IPS DF 4.7 (cell line): ENCODE results near the gene GNG7.
"Not testable (repeated sequence)": the region's sequence is repeated elsewhere in the genome, so short reads cannot be mapped to it uniquely, and the experiment has no call there.

ENCODE experiments used
- DNase-seq: peaks from one replicate; pipeline ENCODE4 v3.0.0-alpha.2; 2013; ENCODE audit warnings: low spot score; ENCODE audit errors: extremely low read depth

The GNG7 gene

DNA sequence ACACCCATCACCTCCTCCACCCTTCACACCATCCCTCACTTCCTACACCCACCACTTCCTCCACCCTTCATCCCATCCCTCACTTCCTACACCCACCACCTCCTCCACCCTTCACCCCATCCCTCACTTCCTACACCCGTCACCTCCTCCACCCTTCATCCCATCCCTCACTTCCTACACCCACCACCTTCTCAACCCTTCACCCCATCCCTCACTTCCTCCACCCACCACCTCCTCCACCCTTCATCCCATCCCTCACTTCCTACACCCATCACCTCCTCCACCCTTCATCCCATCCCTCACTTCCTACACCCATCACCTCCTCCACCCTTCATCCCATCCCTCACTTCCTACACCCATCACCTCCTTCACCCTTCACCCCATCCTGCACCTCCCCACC is 11.6 kb upstream of the GNG7 start:
- DNase-seq: not testable (repeated sequence)

DNA sequence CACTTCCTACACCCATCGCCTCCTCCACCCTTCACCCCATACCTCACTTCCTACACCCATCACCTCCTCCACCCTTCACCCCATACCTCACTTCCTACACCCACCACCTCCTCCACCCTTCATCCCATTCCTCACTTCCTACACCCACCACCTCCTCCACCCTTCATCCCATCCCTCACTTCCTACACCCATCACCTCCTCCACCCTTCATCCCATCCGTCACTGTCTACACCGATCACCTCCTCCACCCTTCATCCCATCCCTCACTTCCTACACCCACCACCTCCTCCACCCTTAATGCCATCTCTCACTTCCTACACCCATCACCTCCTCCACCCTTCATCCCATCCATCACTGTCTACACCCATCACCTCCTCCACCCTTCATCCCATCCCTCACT is 10.7 kb upstream of the GNG7 start:
- DNase-seq: not testable (repeated sequence)

DNA sequence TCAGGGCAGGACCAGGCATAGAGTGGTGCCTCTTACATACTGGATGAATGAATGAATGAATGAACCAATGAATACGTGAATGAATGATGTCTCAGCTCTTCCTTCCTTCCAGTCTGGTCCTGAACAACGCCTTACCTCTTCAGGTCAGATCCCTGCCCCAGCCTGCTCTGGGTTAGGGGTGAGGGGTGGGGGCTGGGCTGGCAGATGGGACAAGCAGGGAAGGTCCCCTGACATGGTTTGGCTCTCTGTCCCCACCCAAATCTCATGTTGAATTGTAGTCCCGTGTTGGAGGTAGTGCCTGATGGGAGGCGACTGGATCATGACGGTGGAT is 9.3 kb upstream of the GNG7 start:
- DNase-seq: no peak

DNA sequence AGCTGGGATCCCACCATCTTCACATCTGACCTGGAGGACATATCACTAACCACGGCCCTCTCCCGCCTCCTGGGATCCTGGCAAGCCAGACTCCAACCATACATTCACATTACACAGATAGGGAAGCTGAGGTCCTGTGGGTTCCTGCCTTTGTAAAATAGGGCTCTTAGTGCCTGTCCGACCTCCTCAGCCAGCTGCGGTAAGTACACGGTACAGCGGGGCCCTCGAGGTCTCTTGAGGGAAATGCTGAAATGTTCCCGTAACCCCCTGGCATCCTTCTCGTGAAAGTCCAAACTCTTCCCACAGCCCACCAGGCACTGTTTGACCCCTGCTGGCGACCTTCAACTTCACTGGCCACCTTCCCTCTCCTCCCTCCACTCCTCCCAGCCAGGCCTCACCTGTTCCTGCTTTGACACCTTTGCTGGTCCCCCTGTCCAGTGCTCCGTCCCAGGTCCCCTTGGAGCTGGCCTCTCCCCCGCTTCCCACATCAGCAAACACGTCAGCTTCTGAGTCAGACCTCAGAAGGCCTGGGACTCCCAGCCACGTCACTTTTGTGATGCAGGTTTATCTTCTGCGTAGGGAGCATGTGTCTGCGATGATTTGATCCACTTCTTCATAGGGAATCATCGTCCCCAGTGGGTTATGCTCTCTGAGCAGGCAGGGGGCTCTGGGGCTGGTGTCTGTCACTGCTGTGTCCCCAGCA is 8.8 kb upstream of the GNG7 start:
- no peak for DNase-seq

DNA sequence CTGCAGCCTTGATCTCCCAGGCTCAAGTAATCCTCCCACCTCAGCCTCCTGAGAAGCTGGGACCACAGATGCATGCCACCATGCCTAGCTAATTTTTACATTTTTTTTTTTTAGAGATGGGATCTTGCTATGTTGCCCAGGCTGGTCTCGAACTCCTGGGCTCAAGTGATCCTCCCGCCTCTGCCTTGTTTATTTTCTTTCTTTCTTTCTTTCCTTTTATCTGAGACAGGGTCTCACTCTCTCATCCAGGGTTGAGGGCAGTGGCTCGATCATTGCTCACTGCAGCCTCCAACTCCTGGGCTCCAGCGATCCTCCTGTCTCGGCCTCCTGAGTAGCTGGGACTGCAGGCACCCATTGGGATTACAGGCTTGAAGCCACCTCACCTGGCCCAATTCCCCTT is 3.8 kb upstream of the GNG7 start:
- no peak for DNase-seq

DNA sequence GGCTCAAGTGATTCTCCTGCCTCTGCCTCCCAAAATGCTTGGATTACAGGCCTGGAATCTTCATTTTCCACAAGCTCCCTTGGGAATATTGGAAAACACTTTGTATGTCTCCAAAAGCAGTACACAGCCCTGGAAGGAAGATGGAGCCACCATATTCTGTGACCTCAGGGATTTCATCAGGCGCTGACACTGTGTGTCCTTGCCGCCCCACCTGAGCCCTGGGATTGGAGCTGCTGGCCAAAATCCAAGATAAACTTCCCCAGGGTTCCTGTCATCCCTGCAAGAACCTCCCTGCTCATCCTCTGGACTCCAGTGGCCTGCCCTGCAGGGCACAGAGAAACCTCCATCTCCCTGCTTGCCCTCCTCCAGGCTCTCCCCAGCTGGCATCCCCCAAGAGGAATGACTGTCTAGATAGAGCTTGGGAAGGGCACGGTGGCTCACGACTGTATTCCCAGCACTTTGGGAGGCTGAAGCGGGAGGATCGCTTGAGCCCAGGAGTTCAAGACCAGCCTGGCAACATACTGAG is 1.3 kb upstream of the GNG7 start:
- DNase-seq: no peak

DNA sequence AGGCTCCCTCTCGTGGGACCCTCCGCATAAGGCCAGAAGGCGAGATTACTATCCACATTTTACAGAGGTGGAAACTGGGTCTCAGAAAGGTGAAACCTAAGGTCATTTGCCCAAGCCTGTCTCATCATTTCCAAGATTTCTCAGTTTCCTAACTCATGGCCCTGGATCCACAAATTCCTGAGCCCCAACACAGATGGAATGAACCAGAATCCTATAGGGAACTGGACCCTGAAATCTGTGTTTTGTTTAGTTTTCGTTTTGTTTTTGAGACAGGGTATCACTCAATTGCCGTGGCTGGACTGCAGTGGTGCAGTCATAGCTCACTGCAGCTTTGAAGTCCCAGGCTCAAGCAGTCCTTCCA is 563 bp upstream of the GNG7 start:
- no peak for DNase-seq

DNA sequence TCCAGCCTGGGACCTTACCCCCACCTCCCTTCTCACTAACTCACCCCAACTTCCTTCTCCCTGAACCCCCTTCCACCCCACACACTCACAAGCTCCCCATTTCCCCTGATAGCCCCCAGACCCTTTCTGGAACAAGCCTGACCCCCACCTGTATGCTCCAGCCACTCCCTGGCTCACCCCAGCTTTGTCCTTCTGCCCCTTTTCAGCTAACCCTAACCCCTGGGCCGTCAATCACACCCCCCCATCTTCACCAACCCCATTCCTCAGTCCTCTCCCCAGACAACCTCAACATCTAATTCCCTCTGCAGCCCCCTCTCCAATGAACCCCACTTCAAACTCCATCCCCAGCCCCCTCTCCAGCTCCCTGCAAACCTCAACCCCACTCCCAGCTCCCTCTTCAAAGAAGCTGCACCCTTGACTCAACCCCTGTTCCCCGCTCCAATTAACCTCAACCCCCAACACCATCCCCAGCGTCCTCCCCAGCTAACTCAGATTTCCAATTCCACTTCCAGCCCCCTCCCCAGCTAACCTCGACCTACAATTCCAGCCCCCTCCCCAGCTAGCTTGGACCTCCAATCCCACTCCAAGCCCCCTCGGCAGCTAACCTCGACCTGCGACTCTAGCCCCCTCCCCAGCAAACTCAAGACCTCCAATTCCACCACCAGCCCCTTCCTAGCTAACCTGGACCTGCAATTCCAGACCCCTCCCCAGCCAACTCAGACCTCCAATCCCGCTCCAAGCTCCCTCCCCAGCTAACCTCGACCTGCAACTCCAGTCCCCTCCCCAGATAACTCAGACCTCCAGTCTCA is 929 bp downstream of the GNG7 start:
- DNase-seq: no peak

DNA sequence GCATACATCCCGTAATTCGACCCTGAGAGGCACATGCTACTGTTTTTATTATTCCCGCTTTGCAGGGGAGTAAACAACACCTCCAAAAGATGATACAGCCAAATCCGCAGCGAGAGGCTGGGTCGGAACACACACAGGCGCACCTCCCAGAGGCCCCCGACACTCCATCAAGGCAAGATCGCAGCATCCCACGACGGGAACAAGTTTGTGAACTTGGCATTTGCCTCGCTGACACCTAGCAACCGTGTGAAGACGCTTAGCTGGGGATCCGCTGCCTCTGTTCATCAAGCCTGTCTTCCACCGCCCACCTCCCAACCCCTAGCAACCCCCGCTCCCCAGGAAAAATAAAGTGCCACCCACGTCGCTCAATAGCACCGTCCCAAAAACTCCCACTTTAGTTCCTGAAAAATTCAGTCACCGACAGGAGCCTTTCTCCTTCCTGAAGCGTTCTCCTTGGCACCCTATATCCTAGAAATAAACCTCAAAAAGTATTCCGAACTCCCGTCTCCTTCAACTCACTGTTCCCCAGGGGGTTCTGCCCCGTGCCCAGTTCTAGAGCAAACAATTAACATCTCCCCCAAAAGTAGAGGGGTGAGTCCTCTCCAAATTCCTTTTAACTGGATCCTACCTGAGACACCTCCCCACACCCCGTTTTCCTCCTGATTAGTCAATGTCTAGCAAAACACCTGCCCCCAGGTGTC is 1.7 kb downstream of the GNG7 start:
- no peak for DNase-seq

DNA sequence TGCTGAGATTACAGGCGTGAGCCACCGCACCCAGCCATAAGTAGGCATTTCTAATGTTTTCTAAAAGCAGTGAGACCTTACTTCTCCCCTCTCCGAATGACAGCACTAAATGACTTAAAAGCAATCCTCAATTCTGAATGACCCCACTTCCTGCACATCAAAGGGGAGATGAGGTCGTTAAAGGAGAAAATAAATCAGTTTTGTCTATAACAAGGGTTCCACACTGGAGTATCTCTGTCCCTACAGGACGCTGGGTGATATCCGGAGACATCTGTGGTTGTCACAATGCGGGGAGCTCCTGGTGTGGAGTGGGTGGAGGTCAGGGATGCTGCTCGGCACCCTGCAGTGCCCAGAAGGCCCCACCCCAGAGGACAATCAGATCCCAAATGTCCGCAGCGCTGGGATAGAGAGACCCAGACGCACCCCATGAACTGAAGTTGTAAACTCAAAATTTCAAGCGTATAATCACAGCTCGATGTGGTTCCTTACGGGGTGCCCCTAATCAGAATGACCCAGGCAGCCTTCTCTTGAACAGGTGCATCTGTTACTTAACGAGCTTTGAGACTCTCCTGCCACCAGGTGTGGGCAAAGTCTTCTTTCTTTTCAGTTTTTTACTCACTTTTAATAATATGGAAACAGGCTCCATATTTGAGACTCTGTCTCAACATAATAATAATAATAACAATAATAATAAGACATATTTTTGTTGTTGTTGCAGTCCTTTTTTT is 2.9 kb downstream of the GNG7 start:
- no peak for DNase-seq

DNA sequence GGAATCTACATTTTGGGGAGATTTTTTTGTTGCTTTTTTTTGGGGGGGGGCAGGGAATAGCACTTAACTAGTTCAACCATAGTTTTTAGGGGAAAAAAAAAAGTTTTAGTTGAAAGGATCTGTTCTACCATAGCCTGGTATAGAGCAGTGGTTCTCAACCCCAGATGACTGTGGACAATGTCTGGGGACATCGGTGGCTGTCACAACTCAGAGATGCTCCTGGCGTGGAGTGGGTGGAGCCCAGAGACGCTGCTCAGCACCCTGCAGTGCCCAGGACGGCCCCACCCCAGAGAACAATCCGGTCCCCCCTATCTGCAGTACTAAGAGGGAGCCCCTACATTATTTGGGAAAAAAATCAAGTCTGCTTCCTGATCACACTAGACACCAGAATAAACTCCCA is 8.3 kb downstream of the GNG7 start:
- DNase-seq: no peak

DNA sequence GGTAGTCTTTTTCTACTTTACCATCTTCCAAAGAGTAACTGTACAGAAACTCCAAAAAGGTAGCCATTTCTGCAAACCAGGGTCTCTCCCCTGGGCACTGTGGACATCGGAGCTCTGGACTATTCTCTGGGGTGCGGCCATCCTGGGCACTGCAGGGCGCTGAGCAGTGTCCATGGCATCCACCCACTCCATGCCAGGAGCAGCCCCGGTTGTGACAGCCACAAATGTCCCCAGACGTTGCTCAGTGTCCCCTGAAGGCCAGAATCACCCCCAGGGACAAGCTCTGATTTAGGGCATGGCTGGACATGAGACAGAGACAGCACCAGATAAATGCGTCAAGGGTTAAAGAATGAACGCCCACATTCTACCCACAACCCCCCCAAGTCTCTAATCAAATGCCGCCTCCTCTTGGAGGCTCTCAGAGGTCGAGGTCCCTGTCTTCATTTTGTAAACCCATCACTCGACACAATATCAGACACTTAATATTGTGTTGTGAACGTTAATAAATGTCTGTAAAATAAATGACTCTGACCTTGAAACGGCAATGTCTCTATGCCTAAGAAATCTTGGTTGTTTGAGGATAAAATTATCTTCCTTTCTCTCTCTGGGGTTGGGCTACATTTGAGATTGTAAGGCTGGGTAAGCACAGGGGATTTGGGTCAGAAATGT is 8.9 kb downstream of the GNG7 start:
- DNase-seq: no peak

DNA sequence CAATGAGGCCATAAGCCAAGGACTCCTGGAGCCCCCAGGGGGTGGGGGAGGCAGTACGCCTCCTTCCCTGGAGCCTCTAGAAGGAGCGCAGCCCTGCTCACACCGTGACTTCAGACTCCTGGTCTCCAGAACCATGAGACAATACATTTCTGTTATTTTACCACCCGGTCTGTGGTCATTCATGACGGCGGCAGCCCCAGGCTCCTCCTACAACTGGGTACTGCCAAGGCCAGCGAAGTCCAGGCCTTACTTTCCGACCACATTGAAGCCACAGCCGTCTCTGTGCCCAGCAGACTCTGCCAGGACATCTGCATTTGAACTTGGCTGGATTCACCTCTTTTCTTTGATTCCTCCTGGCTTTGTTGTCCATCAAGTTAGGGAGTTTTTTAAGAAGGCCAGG is 10.5 kb downstream of the GNG7 start:
- no peak for DNase-seq

DNA sequence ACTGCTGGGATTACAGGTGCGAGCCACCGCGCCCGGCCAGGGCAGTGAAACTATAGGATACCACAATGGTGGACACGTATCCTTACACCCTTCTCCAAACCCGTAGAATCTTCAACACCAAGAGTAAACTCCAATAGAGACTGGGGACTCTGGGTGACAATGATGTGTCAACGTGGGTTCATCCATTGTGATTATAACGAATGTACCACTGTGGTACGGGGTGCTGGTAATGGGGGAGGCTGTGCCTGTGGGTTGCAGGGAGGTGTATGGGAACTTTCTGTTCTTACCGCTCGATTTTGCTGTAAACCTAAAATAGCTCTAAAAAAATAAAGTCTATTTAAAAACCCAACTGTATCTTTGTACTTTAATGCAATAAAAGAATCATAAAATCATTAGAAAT is 11.6 kb downstream of the GNG7 start:
- DNase-seq: no peak

DNA sequence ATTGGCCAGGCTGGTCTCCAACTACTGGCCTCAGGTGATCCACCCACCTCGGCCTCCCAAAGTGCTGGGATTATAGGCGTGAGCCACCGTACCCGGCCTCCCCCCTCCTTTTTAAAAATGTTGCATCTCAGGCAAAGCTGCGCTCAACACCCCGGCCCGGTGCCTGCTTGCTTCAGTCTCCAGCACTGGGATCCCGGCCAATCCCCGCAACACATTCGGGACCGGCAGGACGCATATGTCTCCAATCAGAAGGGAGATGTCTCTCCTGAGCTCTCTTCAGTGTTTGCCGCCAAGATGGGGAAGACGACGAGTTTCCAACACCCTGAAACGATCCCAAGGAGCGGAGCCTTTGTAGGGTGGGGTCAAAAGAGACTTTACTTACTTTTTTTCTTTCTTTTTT is 16.1 kb downstream of the GNG7 start:
- DNase-seq: no peak

DNA sequence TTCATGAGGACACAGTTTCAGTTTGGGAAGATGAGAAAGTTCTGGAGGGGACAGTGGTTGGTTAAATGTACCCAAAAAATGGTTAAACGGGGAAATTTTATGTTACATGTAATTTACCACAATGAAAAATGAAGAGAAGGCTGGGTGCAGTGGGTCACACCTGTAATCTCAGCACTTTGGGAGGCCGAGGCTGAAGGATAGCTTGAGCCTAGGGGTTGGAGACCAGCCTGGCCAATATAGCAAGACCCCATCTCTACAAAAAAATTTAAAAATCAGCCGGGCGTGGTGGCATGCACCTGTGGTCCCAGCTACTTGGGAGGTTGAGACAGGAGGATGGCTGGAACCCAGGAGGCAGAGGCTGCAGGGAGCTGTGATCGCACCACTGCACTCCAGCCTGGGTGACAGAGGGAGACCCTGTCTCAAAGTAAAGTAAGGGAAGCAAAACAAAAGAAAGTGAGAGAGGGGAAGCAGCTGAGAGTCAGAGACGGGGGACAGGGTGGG is 17.2 kb downstream of the GNG7 start:
- DNase-seq: no peak

DNA sequence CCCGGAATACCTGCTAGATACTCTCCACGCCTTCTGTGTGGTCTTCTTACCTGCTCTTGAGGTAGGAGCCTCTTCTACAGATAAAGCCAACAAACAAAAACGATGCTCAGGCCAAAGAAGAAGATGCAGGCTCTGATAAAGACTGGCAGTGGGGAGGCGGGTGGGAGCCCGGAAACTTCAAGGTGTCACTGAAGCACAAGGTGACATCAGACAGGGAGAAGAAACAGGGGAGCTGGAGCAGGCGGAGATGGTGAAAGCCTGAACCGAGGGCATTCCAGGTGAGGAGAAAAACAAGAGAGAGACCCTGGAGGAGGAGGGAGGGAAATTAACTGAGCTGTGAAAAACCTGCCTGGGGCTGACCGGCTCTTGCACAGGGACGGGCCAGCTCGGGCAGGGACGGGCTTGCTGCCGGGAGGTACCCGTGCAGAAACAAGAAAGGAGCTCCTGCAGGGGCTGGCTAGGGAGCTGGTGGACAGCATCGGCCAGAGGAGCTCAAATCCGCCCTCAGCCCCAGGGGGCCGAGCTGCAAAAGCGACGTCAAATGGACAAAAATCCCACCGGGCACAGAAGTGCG is 19.0 kb downstream of the GNG7 start:
- no peak for DNase-seq

DNA sequence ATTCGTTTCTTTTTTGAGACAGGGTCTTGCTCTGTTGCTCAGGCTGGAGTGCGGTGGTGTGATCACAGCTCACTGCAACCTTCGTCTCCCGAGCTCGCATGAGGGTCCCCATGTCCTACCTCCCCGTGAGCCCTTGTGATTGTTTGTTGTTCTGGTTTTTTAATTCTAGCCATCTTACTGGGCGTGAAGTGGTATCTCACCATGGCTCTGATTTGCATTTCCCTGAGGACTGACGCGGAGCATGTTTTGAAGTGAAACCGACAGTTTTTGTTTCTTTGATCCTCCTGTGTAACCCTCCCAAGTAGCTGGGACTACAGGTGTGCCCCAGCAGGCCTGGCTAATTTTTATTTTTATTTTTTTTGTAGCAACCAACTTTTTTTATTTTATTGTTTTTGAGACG is 21.7 kb downstream of the GNG7 start:
- no peak for DNase-seq

DNA sequence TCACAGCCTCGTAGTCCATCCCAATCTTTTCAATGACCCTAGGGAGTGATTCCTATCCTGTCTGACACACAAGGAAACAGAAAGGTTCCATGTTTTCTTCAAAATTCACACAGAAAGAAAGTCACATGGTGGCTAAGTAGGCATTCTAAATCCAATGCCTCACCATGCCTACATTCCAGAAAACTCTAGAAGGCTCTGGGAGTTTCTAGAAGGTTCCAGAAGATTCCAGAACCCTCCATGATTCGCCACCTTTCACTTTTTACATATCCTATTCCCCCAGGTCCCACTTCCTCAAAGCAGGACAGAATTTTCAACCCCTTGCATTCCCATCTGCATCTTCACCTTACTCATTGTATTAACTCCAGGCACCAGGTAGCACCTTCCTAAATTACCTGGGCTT is 23.1 kb downstream of the GNG7 start:
- DNase-seq: no peak

DNA sequence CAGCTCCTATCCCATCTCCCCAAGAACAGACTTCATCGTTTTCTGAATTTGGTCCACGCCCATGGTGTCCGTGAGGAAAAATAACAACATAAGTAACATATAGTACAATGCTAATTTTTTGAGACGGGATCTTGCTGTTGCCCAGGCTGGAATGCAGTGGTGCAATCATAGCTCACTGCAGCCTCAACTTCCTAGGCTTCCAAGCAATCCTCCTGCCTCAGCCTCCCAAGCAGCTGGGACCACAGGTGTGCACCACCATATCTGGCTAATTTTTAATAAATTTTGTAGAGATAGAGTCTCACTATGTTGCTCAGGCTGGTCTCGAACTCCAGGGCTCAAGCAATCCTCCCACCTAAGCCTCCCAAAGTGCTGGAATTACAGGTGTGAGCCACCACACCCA is 23.5 kb downstream of the GNG7 start:
- not testable (repeated sequence) for DNase-seq
